ENCODE results near the gene DYNLT5. TPM values are rescaled to one million over a fixed set of nuclear protein-coding genes. Genes with fewer than 3 reads are reported as not detected.

DYNLT5 gene
- total RNA-seq, 1 experiment from 2014 or later = not detected

DNA sequence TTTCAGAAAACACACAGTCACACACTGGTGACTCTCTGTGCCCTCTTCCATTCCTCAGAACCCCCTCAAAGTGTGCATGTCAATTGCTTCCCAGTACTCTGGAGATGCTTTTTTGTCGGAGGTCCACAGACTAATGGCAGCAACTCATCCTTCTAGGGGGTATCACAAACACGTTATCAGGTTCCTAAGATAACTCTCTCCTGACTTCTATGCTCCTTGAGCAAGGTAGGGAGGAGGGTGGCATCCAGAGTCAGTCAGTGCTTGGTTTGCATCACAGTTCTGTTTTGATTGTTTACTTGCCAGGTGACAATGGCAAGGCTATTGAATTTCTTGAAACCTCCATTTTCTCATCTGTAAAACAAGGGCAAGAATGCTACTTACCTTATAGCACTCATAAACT lies 39.4 kb upstream of the DYNLT5 start (continued):
- TF ChIP-seq, protein P1, sequence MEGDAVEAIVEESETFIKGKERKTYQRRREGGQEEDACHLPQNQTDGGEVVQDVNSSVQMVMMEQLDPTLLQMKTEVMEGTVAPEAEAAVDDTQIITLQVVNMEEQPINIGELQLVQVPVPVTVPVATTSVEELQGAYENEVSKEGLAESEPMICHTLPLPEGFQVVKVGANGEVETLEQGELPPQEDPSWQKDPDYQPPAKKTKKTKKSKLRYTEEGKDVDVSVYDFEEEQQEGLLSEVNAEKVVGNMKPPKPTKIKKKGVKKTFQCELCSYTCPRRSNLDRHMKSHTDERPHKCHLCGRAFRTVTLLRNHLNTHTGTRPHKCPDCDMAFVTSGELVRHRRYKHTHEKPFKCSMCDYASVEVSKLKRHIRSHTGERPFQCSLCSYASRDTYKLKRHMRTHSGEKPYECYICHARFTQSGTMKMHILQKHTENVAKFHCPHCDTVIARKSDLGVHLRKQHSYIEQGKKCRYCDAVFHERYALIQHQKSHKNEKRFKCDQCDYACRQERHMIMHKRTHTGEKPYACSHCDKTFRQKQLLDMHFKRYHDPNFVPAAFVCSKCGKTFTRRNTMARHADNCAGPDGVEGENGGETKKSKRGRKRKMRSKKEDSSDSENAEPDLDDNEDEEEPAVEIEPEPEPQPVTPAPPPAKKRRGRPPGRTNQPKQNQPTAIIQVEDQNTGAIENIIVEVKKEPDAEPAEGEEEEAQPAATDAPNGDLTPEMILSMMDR (IDR thresholded peaks at IDR 0.05 in 2 of 3, conservative IDR thresholded peaks at IDR 0.05 in 1 of 3; ENCODE audit: borderline replicate concordance in 1 of 3, insufficient read depth in 1 of 3, low read depth in 2 of 3, low read length in 2 of 3) = no peak
- TF ChIP-seq EGR1 (IDR thresholded peaks at IDR 0.05; ENCODE audit: low read depth) = no peak
- TF ChIP-seq, protein P2, sequence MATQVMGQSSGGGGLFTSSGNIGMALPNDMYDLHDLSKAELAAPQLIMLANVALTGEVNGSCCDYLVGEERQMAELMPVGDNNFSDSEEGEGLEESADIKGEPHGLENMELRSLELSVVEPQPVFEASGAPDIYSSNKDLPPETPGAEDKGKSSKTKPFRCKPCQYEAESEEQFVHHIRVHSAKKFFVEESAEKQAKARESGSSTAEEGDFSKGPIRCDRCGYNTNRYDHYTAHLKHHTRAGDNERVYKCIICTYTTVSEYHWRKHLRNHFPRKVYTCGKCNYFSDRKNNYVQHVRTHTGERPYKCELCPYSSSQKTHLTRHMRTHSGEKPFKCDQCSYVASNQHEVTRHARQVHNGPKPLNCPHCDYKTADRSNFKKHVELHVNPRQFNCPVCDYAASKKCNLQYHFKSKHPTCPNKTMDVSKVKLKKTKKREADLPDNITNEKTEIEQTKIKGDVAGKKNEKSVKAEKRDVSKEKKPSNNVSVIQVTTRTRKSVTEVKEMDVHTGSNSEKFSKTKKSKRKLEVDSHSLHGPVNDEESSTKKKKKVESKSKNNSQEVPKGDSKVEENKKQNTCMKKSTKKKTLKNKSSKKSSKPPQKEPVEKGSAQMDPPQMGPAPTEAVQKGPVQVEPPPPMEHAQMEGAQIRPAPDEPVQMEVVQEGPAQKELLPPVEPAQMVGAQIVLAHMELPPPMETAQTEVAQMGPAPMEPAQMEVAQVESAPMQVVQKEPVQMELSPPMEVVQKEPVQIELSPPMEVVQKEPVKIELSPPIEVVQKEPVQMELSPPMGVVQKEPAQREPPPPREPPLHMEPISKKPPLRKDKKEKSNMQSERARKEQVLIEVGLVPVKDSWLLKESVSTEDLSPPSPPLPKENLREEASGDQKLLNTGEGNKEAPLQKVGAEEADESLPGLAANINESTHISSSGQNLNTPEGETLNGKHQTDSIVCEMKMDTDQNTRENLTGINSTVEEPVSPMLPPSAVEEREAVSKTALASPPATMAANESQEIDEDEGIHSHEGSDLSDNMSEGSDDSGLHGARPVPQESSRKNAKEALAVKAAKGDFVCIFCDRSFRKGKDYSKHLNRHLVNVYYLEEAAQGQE (IDR thresholded peaks at IDR 0.05; ENCODE audit: low read depth) = no peak
- TF ChIP-seq, protein P3, sequence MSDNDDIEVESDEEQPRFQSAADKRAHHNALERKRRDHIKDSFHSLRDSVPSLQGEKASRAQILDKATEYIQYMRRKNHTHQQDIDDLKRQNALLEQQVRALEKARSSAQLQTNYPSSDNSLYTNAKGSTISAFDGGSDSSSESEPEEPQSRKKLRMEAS (IDR thresholded peaks at IDR 0.05) = no peak

DNA sequence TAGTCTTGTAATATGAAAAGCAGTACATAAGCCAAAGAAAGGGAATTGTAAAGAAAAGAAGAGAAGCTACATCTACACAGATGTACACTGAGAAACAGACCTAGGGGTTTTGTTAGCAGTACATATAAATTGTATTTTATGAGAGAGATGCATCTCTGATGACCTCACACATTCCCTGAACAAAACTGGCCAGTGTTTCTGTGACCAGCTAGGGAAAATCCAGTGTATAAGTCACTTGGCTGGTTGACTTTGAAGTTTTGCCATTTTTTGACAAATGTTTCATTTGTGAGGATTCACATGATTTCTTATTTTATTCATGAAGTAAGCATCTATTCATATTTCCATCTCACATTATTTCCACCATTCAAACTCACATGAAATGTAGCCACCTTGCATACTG lies 28.3 kb upstream of the DYNLT5 start:
- Histone ChIP-seq H3K27me3 (ENCODE audit: insufficient read depth, low read length) (no peaks in the 10 kb centered on the region), H3K79me2 (ENCODE audit: insufficient read depth, low read length) (no peaks in the 10 kb centered on the region), H3K9ac (ENCODE audit: low read length) (no peak overlapping the region), H3K4me1 (ENCODE audit: control insufficient read depth in 1 of 2, insufficient read depth in 2 of 2, low read length in 2 of 2) (peaks cover 0 to 6% of the 10 kb centered on the region in 2 experiments; a peak in 1 of 4 replicates), H3K4me3 (replicated peaks in 1 of 2; ENCODE audit: low read depth in 1 of 2, low read length in 2 of 2) (no peak overlapping the region), H4K20me1 (ENCODE audit: insufficient read depth) (no peaks in the 10 kb centered on the region), H3K4me2 (ENCODE audit: low read length) (no peak overlapping the region), H2AFZ (ENCODE audit: low read depth, low read length, poor library complexity, severe bottlenecking) (no peak overlapping the region), H3K9me2 (ENCODE audit: insufficient read depth) (no peaks in the 10 kb centered on the region), H3K9me3 (ENCODE audit: control insufficient read depth in 1 of 2, insufficient read depth in 1 of 2, low read depth in 1 of 2, low read length in 2 of 2) (no peaks in the 10 kb centered on the region), H3K36me3 (ENCODE audit: control insufficient read depth in 1 of 2, insufficient read depth in 2 of 2, low read length in 2 of 2) (no peaks in the 10 kb centered on the region), H3K27ac (ENCODE audit: low read depth, low read length) (no peak overlapping the region)
- BruUV-seq (replicated peaks) = no TSS peak
- CTCF ChIA-PET = no interaction called here
- RAD21 ChIA-PET (ENCODE audit: low non-redundant PET in 1 of 2, low total read pairs in 2 of 2, uncharacterized antibody in 2 of 2, unreplicated experiment in 2 of 2) = no interaction called here
- intact Hi-C loops (cut with micrococcal nuclease) = loop anchor here (1.0 to 10.0 kb wide), 2 partner anchors 41 to 769 kb away; no protein-coding TSS in a partner anchor
- ATAC-seq (no peak), DNase-seq (ENCODE audit: low read depth, low spot score) (no peak)
- POLR2A ChIA-PET = no interaction called here
- no peak for TF ChIP-seq POLR2AphosphoS5 (IDR thresholded peaks at IDR 0.05; ENCODE audit: low read depth, low read length)
- TF ChIP-seq SRF (IDR thresholded peaks at IDR 0.05; ENCODE audit: low read depth) = no peak
- TF ChIP-seq, protein P4, sequence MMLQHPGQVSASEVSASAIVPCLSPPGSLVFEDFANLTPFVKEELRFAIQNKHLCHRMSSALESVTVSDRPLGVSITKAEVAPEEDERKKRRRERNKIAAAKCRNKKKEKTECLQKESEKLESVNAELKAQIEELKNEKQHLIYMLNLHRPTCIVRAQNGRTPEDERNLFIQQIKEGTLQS (IDR thresholded peaks at IDR 0.05) = no peak
- TF ChIP-seq, protein P3 (IDR thresholded peaks at IDR 0.05) = no peak
- TF ChIP-seq YY1 (IDR thresholded peaks at IDR 0.05; ENCODE audit: extremely low read depth, insufficient replicate concordance, low read depth, low read length) = no peak
- TF ChIP-seq RAD21 (IDR thresholded peaks at IDR 0.05; ENCODE audit: low read depth) = no peak
- TF ChIP-seq SIN3A (IDR thresholded peaks at IDR 0.05; ENCODE audit: low read depth) = no peak
- no peak for TF ChIP-seq CEBPB (IDR thresholded peaks at IDR 0.05; ENCODE audit: low read depth)
- TF ChIP-seq EZH2 (IDR thresholded peaks at IDR 0.05) = no peak
- TF ChIP-seq EGR1 (IDR thresholded peaks at IDR 0.05; ENCODE audit: low read depth) = no peak
- no peak for TF ChIP-seq TCF7L2 (IDR thresholded peaks at IDR 0.05; ENCODE audit: borderline replicate concordance, extremely low read depth, insufficient read depth, insufficient read length)
- no peak for TF ChIP-seq JUND (IDR thresholded peaks at IDR 0.05)
- no peak for TF ChIP-seq POLR2A (IDR thresholded peaks at IDR 0.05; ENCODE audit: borderline replicate concordance, extremely low read depth, insufficient read depth, insufficient read length)
- TF ChIP-seq ZNF274 (IDR thresholded peaks at IDR 0.05; ENCODE audit: low read depth, low read length) = no peak
- no peak for TF ChIP-seq CBX3 (IDR thresholded peaks at IDR 0.05; ENCODE audit: low read depth)

Data from HCT116 (cell line).